HepG2 (cell line): ENCODE data around the gene PTBP2.

Source experiments
- CREB1 ChIP-seq, 2 experiments: fragments of 450-650 bp in 1 of 2; IDR thresholded peaks; 2 replicates each; pipeline ENCODE4 v1.6.1; 2016 to 2017; ENCODE audit warnings: control low read depth in 1 of 2, mild to moderate bottlenecking in 1 of 2, missing compliant biosample characterization in 1 of 2, missing genetic modification characterization in 1 of 2
- FOXM1 ChIP-seq: sonication (generic); formaldehyde crosslinking; IDR thresholded peaks from 2 replicates; pipeline ENCODE4 v1.5.0; 2020; ENCODE audit warnings: missing genetic modification reagents
- NBN ChIP-seq: fragments of 450-650 bp; conservative IDR thresholded peaks from 2 replicates; pipeline ENCODE4 v1.6.1; 2017
- PHF5A ChIP-seq: IDR thresholded peaks from one replicate; pipeline ENCODE4 v1.6.1; 2018; ENCODE audit warnings: low read depth, missing genetic modification reagents; ENCODE audit not compliant: unreplicated experiment
- POLR2A ChIP-seq, 2 experiments: IDR thresholded peaks; 2 replicates each; pipeline ENCODE4 v1.6.1; 2011; ENCODE audit warnings: low read depth in 2 of 2, low read length in 2 of 2, mild to moderate bottlenecking in 1 of 2, moderate library complexity in 1 of 2; ENCODE audit not compliant: insufficient read depth in 1 of 2
- RAD51 ChIP-seq: fragments of 450-650 bp; IDR thresholded peaks from 2 replicates; pipeline ENCODE4 v1.6.1; 2016; ENCODE audit warnings: borderline replicate concordance
- RFX5 ChIP-seq: IDR thresholded peaks from 2 replicates; pipeline ENCODE4 v1.6.1; 2011; ENCODE audit warnings: low read depth, low read length, improper control_type of control experiment
- ZEB1 ChIP-seq: IDR thresholded peaks from 2 replicates; pipeline ENCODE4 v1.6.1; 2012; ENCODE audit warnings: mild to moderate bottlenecking, low read depth, inconsistent platforms; ENCODE audit not compliant: insufficient replicate concordance
- ZNF282 ChIP-seq: fragments of 450-650 bp; IDR thresholded peaks from 2 replicates; pipeline ENCODE4 v1.6.1; 2018; ENCODE audit not compliant: partially characterized antibody
- TF ChIP-seq, protein P1 (sequence below): sonication (generic); formaldehyde crosslinking; IDR thresholded peaks from 2 replicates; pipeline ENCODE4 v1.5.0; 2020; ENCODE audit warnings: mild to moderate bottlenecking, missing genetic modification reagents, moderate library complexity

- TF ChIP-seq NBN (no peak), RAD51 (no peak), ZNF282 (no peak), ZEB1 (no peak), PHF5A (CRISPR knock-in tag) (no peak), FOXM1 (CRISPR knock-in tag) (no peak), POLR2A (IDR thresholded peaks at IDR 0.05; ENCODE audit: insufficient read depth in 1 of 2, low read depth in 2 of 2, low read length in 2 of 2) (no peak), CREB1 (IDR thresholded peaks at IDR 0.05) (no peak), CREB1 (CRISPR knock-in tag; IDR thresholded peaks at IDR 0.05) (no peak), RFX5 (no peak)
- TF ChIP-seq, protein P1, sequence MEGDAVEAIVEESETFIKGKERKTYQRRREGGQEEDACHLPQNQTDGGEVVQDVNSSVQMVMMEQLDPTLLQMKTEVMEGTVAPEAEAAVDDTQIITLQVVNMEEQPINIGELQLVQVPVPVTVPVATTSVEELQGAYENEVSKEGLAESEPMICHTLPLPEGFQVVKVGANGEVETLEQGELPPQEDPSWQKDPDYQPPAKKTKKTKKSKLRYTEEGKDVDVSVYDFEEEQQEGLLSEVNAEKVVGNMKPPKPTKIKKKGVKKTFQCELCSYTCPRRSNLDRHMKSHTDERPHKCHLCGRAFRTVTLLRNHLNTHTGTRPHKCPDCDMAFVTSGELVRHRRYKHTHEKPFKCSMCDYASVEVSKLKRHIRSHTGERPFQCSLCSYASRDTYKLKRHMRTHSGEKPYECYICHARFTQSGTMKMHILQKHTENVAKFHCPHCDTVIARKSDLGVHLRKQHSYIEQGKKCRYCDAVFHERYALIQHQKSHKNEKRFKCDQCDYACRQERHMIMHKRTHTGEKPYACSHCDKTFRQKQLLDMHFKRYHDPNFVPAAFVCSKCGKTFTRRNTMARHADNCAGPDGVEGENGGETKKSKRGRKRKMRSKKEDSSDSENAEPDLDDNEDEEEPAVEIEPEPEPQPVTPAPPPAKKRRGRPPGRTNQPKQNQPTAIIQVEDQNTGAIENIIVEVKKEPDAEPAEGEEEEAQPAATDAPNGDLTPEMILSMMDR (CRISPR knock-in tag), result no peak
Observed at GRCh38 chr1:96674915-96675314, 46.7 kb upstream of the PTBP2 start.
